H1 (cell line): ENCODE results near the gene BUD23. TPM values are rescaled to one million over a fixed set of nuclear protein-coding genes. Genes with fewer than 3 reads are reported as not detected.

Experiments used
- BCL11A ChIP-seq, 2 experiments: IDR thresholded peaks; one replicate each; pipeline ENCODE4 v1.6.1; 2011; ENCODE audit warnings: low read depth in 2 of 2, low read length in 2 of 2, mild to moderate bottlenecking in 2 of 2
- CHD1 ChIP-seq: IDR thresholded peaks from 2 replicates; pipeline ENCODE4 v1.6.1; 2012; ENCODE audit warnings: low read depth, low read length, improper control_type of control experiment
- GTF2F1 ChIP-seq: IDR thresholded peaks from 2 replicates; pipeline ENCODE4 v1.6.1; 2012; ENCODE audit warnings: low read depth, low read length, improper control_type of control experiment, borderline replicate concordance
- HDAC2 ChIP-seq, 2 experiments: fragments of 300-600 bp in 1 of 2; sonication (generic) in 1 of 2; IDR thresholded peaks; 2 replicates each; pipeline ENCODE4 v1.6.1; 2011 to 2012; ENCODE audit warnings: low read depth in 2 of 2, low read length in 2 of 2, mild to moderate bottlenecking in 2 of 2, moderate library complexity in 2 of 2, borderline replicate concordance in 1 of 2, inconsistent platforms in 1 of 2
- HDAC6 ChIP-seq: IDR thresholded peaks from one replicate; pipeline ENCODE4 v1.7.1; 2012; ENCODE audit warnings: low read depth, mild to moderate bottlenecking, inconsistent platforms, low read length, moderate library complexity
- KDM1A ChIP-seq: fragments of 200-600, 300-600 bp; sonication (generic); IDR thresholded peaks from 2 replicates; pipeline ENCODE4 v1.7.1; 2016; ENCODE audit warnings: mild to moderate bottlenecking, low read length, borderline replicate concordance
- KDM4A ChIP-seq: IDR thresholded peaks from one replicate; pipeline ENCODE4 v1.7.1; 2012; ENCODE audit warnings: low read depth, mild to moderate bottlenecking, moderate library complexity, low read length, inconsistent platforms; ENCODE audit not compliant: severe bottlenecking
- KDM5A ChIP-seq: fragments of 200-600 bp; IDR thresholded peaks from 2 replicates; pipeline ENCODE4 v1.7.1; 2012; ENCODE audit warnings: mild to moderate bottlenecking, low read length, inconsistent platforms, mixed read lengths
- MAFK ChIP-seq: IDR thresholded peaks from 2 replicates; pipeline ENCODE4 v1.6.1; 2012; ENCODE audit warnings: low read depth, mild to moderate bottlenecking, improper control_type of control experiment, low read length
- POLR2AphosphoS5 ChIP-seq: IDR thresholded peaks from 2 replicates; pipeline ENCODE4 v1.6.1; 2011; ENCODE audit warnings: low read depth, low read length
- POU5F1 ChIP-seq: IDR thresholded peaks from 2 replicates; pipeline ENCODE4 v1.6.1; 2011; ENCODE audit warnings: low read depth, mild to moderate bottlenecking, low read length, moderate library complexity
- RXRA ChIP-seq: IDR thresholded peaks from 2 replicates; pipeline ENCODE4 v1.6.1; 2011; ENCODE audit warnings: low read depth, mild to moderate bottlenecking, low read length, moderate library complexity; ENCODE audit not compliant: insufficient read depth
- SIN3A ChIP-seq, 2 experiments: IDR thresholded peaks in 1 of 2; conservative IDR thresholded peaks in 1 of 2; 2 replicates each; pipeline ENCODE4 v1.6.1; 2011 to 2012; ENCODE audit warnings: low read length in 2 of 2, improper control_type of control experiment in 1 of 2, low read depth in 1 of 2, mild to moderate bottlenecking in 1 of 2
- SP1 ChIP-seq: IDR thresholded peaks from 2 replicates; pipeline ENCODE4 v1.6.1; 2011; ENCODE audit warnings: low read depth, low read length
- SP4 ChIP-seq: IDR thresholded peaks from 2 replicates; pipeline ENCODE4 v1.6.1; 2012; ENCODE audit warnings: low read length, inconsistent platforms
- TAF7 ChIP-seq: optimal IDR thresholded peaks from 2 replicates; pipeline ENCODE3; 2011; ENCODE audit warnings: low read depth, mild to moderate bottlenecking, inconsistent platforms, low read length, moderate library complexity, borderline replicate concordance
- TEAD4 ChIP-seq: IDR thresholded peaks from 2 replicates; pipeline ENCODE4 v1.6.1; 2012; ENCODE audit warnings: low read depth, low read length, inconsistent platforms, mixed read lengths
- YY1 ChIP-seq: IDR thresholded peaks from 2 replicates; pipeline ENCODE4 v1.6.1; 2011; ENCODE audit warnings: low read depth, mild to moderate bottlenecking, low read length
- ZNF274 ChIP-seq: IDR thresholded peaks from 2 replicates; pipeline ENCODE4 v1.7.0; 2012; ENCODE audit warnings: low read length, borderline replicate concordance; ENCODE audit errors: extremely low read depth
- polyA plus RNA-seq, 7 experiments: library from polyadenylated mRNA; depleted of rRNA in 3 of 7; stranded (reverse) in 5 of 7; unstranded in 2 of 7; fragments of >200 nt in 5 of 7; fragments of 200-250 nt in 2 of 7; gene quantifications; 1 replicate in 5 of 7; 2 replicates in 1 of 7; 4 replicates in 1 of 7; pipeline versions ENCODE4 v1.2.1 to v1.2.3, GENCODE V29; 2011 to 2013; ENCODE audit warnings: missing spikeins in 2 of 7, mixed read lengths in 2 of 7
- total RNA-seq: library from RNA; stranded (reverse); fragmentation: NEBNext Ultra II Directional; extraction: Animal tissue kit (Norgen Biotek cat#: 25700); gene quantifications from 2 replicates; pipeline ENCODE4 v1.2.1, GENCODE V29; 2021
- TF ChIP-seq, protein P1 (sequence below), 3 experiments: IDR thresholded peaks; 1 replicate in 2 of 3; 2 replicates in 1 of 3; pipeline versions ENCODE4 v1.5.1 to v1.6.1; 2011; ENCODE audit warnings: low read length in 3 of 3, mild to moderate bottlenecking in 3 of 3, inconsistent platforms in 2 of 3, low read depth in 1 of 3, moderate library complexity in 1 of 3; ENCODE audit not compliant: insufficient read depth in 1 of 3; ENCODE audit errors: control extremely low read depth in 1 of 3
- TF ChIP-seq, protein P2 (sequence below): IDR thresholded peaks from 2 replicates; pipeline ENCODE4 v1.6.1; 2012; ENCODE audit warnings: inconsistent platforms

Gene BUD23
- total and polyA plus RNA-seq, 2 of the 8 experiments (the other 6 are each of a cell fraction or from before 2014, with no cell fraction given): 72.3 to 78.4 TPM

- TF ChIP-seq, protein P1, sequence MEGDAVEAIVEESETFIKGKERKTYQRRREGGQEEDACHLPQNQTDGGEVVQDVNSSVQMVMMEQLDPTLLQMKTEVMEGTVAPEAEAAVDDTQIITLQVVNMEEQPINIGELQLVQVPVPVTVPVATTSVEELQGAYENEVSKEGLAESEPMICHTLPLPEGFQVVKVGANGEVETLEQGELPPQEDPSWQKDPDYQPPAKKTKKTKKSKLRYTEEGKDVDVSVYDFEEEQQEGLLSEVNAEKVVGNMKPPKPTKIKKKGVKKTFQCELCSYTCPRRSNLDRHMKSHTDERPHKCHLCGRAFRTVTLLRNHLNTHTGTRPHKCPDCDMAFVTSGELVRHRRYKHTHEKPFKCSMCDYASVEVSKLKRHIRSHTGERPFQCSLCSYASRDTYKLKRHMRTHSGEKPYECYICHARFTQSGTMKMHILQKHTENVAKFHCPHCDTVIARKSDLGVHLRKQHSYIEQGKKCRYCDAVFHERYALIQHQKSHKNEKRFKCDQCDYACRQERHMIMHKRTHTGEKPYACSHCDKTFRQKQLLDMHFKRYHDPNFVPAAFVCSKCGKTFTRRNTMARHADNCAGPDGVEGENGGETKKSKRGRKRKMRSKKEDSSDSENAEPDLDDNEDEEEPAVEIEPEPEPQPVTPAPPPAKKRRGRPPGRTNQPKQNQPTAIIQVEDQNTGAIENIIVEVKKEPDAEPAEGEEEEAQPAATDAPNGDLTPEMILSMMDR (IDR thresholded peaks at IDR 0.05; ENCODE audit: control extremely low read depth in 1 of 3, insufficient read depth in 1 of 3, low read depth in 1 of 3, low read length in 3 of 3): peak in 2 of 3 experiments; percentile 85 to 99; a peak in 3 of 4 replicates
- TF ChIP-seq CHD1 (no peak), SIN3A (conservative IDR thresholded peaks at IDR 0.05 in 1 of 2, IDR thresholded peaks at IDR 0.05 in 1 of 2; ENCODE audit: low read depth in 1 of 2, low read length in 2 of 2) (no peak), SP1 (no peak), POU5F1 (no peak), BCL11A (IDR thresholded peaks at IDR 0.05; ENCODE audit: low read depth in 2 of 2, low read length in 2 of 2) (no peak), HDAC6 (no peak), MAFK (no peak), KDM5A (no peak), KDM1A (no peak), KDM4A (no peak), TAF7 (no peak), HDAC2 (IDR thresholded peaks at IDR 0.05; ENCODE audit: borderline replicate concordance in 1 of 2, low read depth in 2 of 2, low read length in 2 of 2) (no peak), TEAD4 (no peak), RXRA (no peak), GTF2F1 (no peak), SP4 (no peak), POLR2AphosphoS5 (peak; percentile 70), YY1 (0 out of 2 replicates have a peak, but pooled peaks have one; percentile 33), ZNF274 (no peak)
- TF ChIP-seq, protein P2, sequence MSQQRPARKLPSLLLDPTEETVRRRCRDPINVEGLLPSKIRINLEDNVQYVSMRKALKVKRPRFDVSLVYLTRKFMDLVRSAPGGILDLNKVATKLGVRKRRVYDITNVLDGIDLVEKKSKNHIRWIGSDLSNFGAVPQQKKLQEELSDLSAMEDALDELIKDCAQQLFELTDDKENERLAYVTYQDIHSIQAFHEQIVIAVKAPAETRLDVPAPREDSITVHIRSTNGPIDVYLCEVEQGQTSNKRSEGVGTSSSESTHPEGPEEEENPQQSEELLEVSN: no peak
Measured at GRCh38 chr7:73734619-73735527, 51.5 kb downstream of the BUD23 start (continued).
